NCI-H226 (cell line): ENCODE measurements around the gene WNT7A.
A peak's percentile ranks its signal among the peaks of the same experiment; 100 is the strongest.

ENCODE experiments used
- DNase-seq: peaks from one replicate; pipeline ENCODE4 v3.0.0-alpha.2; 2015

Gene WNT7A

DNA sequence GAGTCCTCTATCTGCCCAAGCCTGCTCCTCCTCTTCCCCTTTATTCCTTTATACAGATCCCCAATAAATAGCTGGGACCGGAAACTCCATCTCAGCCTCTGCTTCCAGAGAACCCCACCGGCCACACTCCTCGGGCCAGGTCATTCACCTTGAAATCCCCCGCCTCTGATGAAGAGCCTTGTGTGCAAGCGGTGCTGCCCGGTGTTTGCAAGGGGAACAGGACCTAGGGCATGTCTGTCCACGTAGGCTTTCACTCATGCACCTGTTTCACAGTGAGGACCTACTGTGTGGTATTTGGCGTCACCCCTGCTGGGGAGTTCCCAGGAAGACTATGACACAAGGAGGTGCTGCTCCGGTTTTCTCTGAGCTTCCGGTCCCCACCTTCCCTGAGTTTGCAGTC lies 54.0 kb downstream of the WNT7A start:
- no peak for DNase-seq

DNA sequence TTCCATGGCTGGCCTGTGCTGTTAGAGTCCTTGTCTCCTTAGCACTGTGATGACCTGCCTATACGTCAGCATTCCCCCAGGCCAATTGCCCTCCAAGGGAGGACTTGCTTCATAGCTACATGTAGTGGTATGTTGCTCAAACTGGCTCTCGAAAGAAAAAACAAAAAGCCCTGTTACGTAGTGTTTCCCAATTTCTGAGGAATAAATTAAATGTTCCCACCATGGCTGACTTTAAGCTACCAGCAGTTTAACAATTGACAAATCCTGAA lies 54.6 kb downstream of the WNT7A start:
- DNase-seq = no peak

DNA sequence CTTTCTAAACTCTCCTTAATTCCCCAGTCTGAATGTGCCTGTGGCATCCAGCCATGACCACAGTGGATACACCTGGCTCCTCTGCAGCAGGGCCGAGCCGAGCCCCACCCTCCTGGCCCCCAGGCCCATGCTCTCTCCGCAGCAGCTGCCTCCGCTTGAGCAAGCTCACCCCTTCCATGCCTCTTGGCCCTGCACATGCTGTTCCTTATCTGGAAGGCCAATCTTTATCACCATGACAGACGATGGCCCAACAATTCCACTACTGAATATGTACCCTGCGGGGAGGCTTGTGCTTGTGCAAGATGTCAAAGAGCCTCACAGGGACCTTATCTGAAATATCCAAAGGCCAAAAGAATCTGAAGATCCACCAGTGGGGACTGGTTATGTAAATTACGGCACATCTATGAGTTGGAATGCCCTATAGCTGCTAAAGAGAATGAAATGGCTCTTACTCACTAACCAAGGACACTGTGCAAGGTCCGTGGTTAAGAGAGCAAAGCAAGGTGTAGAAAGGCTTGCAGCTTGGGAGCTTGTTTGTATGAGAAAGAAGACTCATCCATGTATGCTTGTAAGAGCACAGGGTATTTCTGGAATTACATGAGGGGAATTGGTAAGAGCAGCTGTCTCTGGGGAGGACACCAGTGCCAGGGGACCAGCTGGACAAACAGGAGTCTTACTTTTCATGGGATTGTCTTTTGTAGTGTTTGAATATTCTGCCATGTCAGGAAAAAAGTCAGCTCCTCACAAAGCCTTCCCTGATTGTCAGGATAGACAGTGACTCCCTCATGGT lies 55.2 kb downstream of the WNT7A start:
- DNase-seq = no peak

DNA sequence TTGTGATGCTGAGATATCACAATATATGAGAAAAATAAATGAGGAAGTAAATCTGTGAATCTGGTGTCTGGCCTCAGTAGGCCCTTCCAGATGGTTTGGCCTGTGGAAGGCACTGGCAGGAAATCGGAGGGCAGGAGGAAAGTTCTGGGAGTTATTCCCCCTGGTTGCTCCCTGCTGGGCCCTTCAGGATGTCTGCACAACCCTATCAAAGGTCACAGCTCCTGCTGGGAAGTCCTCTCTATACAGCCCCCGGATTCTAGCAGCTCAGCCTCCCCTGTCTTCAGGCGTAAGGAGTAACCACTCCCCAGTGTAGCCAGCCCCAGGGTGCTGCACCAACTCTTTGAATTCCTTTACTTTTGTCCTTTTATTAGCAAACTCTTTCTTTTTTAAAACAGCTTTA lies 56.2 kb downstream of the WNT7A start:
- no peak for DNase-seq

DNA sequence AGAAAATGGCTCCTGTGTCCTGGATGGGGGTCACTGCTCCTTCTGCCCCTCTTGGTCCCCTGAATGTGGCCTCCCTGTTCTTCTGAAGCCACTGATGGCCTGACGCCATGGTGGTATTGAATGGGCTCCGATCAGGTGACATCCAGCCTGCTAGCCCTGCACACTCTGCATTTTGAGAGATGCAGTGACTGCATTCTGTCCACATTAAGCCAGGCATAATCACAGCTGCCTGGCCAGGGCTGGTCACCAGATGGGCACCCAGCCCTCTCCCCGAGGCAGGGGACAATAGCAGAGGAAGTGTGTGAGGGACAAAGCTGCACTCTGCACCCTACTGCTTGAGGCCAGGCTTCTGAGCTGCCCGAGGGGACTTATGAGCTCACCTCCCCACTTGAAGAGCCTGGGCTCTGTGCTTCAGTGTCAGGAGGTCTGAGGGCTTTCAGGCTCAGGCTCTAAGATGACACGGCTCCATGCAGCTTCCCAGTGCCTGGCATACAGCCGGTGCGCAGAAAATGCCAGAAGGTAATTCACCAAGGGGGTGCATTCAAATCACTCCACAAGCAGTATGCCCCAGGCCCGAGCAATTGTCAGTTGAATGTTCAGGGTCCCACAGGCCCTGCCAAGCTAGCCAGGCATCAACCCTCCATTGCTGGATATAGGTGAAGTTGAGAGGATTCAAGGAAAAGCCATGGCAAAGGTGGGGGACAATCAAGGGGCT lies 56.8 kb downstream of the WNT7A start:
- no peak for DNase-seq

DNA sequence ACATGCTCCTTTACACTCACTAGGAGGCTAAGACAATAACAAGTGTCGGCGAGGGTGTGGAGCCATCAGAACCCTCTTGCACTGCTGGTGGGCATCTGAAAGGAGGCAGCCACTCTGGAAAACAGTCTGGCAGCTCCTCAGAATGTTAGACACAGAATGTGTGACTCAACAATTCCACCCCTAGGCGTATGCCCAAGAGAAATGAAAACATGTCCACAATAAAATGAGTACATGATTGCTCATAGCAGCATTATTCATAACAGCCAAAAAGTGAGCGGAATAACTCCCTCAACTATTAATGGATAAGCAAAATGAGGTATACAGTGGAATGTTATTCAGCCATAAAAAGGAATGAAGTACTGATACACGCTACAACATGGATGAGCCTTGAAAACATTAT lies 57.8 kb downstream of the WNT7A start:
- peak; percentile 31 for DNase-seq

DNA sequence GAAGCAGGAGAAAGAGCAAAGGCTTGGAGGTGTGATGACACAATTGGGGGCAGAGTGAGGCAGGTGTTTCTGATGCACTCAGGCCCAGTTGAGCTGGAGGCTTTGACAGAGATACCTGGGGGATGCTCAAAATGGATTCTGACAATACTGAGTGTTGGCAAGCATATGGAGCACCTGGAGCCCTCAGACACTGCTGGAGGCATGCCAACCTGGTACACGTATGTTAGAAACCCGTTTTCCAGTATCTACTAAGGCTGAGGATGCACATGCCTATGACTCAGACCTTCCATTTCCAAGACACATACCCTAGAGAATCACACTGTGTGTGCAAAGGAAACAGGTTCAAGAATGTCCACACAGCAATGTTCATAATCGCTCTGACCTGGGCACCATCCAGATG lies 58.7 kb downstream of the WNT7A start:
- DNase-seq = no peak

DNA sequence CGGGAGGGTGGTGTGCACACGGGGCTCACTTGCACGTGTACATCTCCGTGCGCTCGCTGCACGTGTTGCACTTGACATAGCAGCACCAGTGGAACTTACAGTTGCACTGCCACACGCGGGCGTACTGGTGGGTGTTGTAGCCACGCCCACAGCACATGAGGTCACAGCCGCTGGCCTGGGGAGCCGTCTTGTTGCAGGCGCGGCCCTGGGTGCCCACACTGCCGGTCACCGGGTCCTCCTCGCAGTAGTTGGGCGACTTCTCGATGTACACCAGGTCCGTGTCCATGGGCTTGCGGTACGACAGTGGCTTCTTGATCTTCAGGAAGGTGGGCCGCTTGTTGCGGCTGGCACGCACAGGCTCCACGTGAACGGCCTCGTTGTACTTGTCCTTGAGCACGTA lies 61.0 kb downstream of the WNT7A start:
- no peak for DNase-seq

DNA sequence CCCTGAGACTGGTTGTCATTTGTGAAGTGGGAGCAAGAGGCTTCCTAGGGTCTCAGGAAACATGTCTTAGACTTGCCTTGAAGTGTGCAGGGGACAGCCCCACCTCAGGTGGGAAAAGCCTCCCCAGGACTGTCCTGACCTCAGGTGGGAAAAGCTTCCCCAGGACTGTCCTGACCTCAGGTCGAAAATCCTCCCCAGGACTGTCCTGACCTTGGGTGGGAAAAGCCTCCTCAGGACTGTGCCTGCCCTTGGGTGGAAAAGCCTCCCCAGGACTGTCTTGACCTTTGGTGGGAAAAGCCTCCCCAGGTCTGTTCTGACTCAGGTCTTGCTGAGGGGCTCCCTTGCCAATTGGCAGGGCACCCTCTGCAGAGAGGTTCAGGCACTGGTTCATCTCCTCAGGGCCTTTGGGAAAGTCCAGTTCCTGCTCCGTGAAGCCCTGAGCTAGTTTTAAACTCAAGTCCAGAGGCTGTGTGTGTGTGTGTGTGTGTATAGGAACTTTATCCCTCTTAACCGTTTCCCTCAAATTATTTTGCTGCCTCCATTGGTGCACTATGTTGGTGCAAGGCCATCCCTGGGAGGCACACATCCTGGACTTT lies 64.7 kb downstream of the WNT7A start:
- DNase-seq = no peak

DNA sequence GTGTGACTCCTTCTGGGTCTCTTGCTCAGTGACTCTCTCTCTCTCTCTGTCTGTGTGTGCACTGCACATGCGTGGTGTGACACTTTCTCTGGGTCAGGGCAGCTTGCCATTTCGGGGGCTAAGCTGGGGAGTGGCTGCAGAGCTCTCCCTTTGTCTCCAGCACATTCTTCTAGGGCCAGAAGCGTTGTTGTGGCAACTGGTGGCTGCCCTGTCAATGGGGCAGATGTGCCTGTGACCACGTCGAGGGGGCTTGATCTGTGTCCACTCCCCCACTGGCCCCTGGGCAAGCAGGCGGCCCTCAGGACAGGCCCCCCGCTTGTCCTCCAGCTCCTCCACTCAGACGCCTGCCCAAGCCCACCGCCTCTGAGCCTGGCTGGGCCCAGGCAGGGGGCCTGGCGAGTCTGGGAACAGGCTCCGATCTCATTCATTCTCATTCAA lies 67.8 kb downstream of the WNT7A start:
- no peak for DNase-seq

DNA sequence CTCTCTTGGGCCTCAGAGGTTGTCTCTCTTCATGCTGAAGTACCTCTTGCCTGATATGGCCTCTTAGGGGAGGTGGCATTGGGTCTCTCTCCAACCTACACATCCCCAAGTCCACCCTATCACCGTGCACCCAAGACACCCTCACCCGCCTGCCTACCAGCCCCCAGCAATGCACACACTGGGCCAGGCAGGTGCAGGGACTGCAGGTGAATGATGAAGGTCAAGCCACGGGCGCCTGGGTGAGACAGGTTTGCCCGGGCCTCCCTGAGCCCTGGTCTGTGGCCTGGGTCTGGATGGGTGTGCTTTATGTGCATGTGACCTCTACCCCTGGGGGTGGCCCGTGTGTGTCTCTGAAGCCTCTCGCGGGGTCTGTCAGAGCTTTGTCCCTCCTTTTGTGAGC lies 68.3 kb downstream of the WNT7A start:
- no peak for DNase-seq

DNA sequence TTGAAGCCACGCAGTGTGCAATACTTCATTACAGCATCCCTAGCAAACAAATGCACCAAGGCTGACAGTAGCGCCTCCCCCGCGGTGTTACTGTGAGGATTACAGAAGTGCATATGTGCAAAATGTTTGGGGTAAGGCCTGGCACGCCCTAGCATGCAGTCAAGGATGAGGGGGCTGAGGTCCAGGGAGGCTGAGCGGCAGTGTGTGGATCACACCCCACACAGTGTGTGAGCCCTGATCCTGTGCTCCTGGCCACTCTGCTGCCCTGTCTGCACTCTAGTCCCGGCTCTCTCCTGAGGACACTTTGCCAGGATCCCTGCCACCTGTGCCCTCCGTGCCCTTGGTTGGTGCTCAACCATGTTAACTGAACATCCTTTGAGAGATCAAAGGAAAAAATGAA lies 71.3 kb downstream of the WNT7A start:
- DNase-seq = no peak

DNA sequence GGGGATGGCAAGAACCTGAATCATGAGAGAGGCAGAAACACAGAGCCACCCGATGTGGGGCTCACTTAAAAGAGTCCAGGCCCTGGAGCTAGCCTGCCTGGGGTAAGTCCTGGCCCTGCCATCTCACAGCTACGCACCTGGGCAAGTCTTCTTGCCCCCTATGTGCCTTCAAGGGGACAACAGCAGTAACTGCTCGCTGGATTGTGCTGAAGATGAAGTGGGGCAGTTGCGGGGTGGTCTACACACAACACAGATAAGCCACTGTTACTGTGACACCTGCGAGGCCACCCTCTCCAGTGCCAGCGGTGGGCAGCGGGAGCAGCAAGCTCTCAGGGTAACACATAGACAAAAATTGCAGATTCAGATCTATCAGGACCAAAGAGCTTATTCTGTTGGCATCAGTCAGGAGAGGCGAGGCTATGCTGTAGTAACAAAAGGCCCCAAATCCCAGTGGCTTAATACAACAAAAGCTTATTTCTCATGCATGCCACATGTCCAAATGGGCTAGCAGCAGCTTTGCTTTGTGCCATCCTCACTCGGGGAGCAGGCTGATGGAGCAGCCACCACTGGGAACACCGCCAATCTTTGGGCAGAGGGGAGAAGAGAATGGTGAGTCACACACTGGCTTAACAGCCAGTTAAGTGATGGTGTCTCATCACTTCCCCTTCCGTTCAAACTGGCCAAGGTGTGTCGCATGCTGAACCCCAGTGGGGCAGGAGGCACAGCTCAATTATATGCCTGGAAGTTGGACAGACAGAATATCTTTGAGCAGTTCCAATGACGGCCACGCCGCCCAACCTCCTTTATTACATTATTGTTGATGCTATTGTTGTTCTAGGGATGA lies 78.3 kb downstream of the WNT7A start:
- no peak for DNase-seq

DNA sequence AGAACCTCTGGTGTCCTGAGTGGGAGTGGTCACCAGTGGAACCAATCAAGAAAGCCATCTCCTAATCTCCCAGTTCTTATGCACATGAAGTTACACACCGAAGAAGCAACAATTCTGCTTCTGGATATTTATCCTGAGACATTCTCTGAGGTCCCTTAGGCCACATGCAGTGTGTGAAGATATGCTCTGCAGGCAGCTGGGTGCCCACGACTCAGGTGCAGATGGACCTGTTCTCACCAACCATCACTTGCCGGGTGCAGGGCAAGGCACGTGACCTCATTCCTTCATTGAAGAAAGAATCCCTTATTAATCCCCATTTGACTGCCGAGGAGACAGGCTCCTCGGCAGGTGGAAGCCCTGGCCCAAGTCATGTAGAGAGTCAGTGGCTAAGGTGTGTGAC lies 79.8 kb downstream of the WNT7A start:
- no peak for DNase-seq

DNA sequence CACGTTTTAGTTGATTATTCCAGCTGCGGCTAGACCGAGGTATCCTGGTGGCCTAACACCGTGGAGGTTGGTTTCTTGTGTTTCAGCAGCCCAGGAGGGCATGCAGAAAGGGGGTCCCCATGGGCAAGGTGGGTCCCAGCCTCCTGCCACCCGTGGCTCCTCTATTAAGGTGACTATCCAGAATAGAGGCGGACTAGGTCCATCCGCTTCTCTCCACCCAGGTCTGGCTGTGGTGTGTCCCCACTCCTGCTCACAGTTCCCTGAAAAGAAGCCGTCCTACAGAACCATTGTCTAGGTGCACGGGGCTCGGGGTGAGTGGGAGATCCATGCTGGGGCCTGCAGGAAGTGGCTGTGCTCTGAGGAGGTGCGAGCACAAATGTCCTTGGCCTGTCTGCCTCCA lies 81.5 kb downstream of the WNT7A start:
- no peak for DNase-seq

DNA sequence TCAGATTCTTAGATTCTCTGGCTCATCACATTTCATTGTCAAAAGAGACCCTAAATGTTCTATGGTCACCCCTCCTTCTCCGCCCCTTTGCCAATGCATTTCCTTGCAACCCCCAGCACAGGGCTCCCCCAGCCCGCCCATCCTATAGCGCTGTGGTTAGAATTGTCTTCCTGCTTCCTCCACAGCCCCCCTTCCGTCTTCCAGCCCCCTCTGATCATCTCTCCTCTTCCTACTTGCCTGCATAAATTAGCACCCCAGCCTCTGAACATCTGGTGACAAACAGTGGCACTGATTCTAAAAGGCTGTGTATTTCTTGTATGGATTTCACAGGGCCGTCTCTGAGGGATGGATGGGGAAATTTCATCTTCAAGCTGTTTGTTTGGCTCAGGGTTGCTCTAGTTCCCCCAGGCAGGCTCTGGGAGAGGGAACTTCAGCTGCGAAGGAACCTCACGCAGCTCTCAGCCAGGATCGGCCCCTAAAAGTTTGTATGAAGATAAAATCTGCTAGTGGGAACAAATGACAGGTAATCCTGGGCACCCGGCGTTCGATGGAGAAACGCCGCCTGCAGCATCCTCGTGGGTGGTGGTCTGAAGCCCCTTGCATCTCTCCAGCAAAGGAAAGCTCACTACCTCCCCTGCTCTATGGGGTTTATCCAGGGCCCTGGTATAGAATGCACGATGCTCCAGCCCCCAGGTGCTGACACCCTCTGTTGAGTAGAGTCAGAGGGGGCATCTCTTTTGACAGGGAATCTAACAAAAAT lies 83.0 kb downstream of the WNT7A start:
- DNase-seq = no peak

DNA sequence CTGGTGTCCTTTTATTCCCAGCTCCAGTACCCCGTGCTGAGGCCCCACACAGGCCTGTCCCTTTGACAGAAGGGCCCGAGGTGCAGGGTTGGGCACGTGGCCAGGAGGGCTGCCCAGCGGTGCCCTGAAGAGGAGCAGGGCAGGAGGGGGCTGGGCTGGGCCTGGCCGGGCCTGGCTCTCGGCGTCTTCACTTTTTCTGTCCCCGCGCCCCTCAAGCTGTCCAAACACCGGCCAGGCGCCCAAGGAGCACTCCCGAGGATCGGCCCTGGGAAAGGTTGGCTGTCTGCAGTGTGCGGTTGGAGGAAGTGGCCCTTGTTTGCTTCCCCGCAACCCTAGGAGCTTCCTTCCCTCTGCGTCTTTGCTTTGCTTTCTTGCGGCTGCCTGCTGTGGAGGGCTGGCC lies 84.1 kb downstream of the WNT7A start:
- DNase-seq = no peak

DNA sequence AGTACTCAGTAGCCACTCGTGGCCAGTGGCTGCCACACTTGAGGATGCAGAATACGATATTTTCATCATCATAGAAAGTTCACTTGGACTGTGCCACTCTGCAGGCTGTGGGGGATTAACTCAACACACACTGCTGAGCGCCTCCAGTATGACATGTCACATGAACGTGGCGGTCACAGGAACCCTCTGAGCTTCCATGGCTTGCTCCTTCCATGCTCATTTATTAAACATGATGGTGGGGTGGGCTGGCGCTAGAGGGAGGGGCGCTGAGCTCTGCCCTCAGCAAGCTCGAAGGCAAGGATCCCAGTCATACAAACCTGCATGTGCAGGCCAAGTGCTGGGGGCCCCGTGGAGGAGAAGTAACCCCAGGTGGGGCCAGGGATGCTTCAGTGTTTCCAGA lies 85.5 kb downstream of the WNT7A start:
- no peak for DNase-seq

DNA sequence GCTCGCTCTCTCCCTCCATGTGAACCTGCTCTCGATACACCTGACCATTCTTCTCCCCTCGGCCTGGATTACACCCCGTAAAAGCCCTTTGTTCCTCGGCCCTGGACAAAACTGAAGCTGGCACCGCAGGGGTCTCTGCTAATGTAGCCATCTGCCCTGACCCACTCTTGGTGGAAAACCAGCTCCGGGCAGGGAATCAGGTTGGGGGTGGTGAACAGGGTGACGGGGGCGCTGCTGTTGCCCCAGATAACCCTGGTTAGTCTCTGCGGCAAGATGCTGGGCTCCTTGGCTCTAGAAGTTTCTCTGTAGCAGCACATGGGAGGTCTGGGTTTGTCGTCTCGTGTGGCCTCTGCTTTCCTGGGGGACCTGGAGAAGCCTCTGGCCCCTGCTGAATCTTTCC lies 86.4 kb downstream of the WNT7A start:
- no peak for DNase-seq

DNA sequence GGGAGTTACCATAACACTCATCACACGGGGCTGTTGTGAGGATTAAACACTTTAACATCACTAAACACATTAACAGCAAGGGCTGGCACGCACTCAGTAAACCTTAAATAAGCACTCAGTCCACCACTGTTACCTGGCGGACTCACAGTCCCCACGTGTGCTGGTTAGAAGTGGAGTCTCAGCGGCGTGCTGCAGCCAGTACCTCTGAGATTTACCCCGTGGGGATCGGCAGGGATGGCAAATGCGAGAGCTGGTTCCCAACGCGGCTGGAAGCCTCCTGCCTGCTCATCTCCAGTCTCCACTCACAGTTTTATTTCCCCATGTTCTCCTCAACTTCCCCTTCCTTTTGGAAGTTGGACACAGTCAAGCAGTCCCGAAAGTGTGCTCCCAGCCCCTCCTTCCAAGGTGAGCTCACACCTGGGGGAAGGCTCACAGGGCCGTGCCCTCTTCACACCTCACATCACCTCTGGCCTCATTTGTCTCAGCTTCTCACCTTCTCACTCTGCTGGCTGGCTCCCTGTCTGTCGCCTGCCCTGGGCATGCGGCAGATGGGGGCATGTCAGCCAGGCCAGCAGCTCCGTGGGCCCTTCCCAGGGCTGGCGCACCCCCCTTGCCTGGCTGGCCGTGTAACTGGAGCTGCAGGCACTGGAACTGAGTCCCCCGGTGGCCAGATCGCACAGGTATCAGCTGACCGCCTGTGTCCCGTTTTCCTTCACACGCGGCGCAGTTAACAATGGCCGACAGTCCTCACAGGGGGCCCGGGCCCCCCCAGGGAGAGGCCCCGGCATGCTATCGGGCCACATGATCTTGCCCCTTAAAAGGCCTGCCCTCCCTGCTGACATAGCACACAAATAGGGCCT lies 87.1 kb downstream of the WNT7A start:
- DNase-seq = no peak

DNA sequence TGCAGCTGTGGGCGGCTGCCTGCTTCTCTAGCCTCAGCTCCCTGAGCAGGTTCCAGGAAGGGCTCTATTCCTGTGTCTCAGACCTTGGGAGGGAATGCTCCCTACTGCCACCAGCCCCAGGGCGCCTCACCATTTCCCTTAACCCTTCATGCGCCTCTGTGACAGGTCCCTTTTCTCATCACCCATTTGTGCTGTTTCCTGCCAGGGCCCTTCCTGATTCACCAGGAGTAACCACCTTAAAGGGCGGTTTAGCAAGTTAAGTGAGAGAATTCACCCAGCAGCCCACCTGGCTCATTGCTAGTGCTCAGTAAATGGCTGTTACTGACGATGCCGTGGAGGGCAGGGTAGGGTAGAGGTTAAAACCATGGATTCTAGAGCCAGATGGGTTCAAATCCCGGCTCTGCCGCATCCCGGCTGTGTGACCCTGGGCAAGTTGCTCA lies 87.8 kb downstream of the WNT7A start:
- no peak for DNase-seq
